HG03354 (cell line): ENCODE results near the gene RBSN.

Experiments
- ATAC-seq: cut with Tn5 transposase; IDR thresholded peaks from one replicate; pipeline ENCODE4 v1.9.1; 2021; ENCODE audit warnings: mild to moderate bottlenecking; ENCODE audit not compliant: unreplicated experiment, poor library complexity, severe bottlenecking

The RBSN gene

GRCh38 chr3:15032650-15033049, 66.3 kb downstream of the RBSN start:
- no peak for ATAC-seq

- no peak for ATAC-seq
Observed at GRCh38 chr3:15029625-15030024, 69.3 kb downstream of the RBSN start.

GRCh38 chr3:15023719-15024118, 75.2 kb downstream of the RBSN start:
- no peak for ATAC-seq

- ATAC-seq = no peak
Observed at GRCh38 chr3:15023249-15023648, 75.7 kb downstream of the RBSN start.
